Neural progenitor cell (in vitro differentiated cells): ENCODE results near the gene REG3G. TPM values are rescaled to one million over a fixed set of nuclear protein-coding genes. Genes with fewer than 3 reads are reported as not detected.

ENCODE experiments used
- DNase-seq: peaks from one replicate; pipeline ENCODE4 v3.0.0-alpha.2; 2016; ENCODE audit warnings: low spot score
- H2AFZ ChIP-seq: fragments of 200-600 bp; sonication (generic); replicated peaks from 2 replicates; pipeline ENCODE4 v1.6.1; 2016; ENCODE audit warnings: antibody characterized with exemption
- H3F3A ChIP-seq: fragments of 200-600 bp; sonication (generic); 2 replicates; pipeline ENCODE4 v1.6.1; 2016; ENCODE audit warnings: antibody characterized with exemption, low read depth
- H3K27ac ChIP-seq: fragments of 200-600 bp; sonication (generic); 2 replicates; pipeline ENCODE4 v1.5.1; 2016; ENCODE audit warnings: mild to moderate bottlenecking
- H3K27me3 ChIP-seq: fragments of 200-600 bp; sonication (generic); 2 replicates; pipeline ENCODE4 v1.6.1; 2016; ENCODE audit warnings: mild to moderate bottlenecking, moderate library complexity
- H3K36me3 ChIP-seq: fragments of 200-600 bp; sonication (generic); 2 replicates; pipeline ENCODE4 v1.5.1; 2016
- H3K4me1 ChIP-seq: fragments of 200-600 bp; sonication (generic); 2 replicates; pipeline ENCODE4 v1.6.1; 2016; ENCODE audit warnings: mixed run types
- H3K4me2 ChIP-seq: fragments of 200-600 bp; sonication (generic); 2 replicates; pipeline ENCODE4 v1.6.1; 2016
- H3K4me3 ChIP-seq: fragments of 200-600 bp; sonication (generic); 2 replicates; pipeline ENCODE4 v1.5.1; 2016
- H3K79me2 ChIP-seq: fragments of 200-600 bp; sonication (generic); 2 replicates; pipeline ENCODE4 v1.6.1; 2016; ENCODE audit warnings: low read depth
- H3K9ac ChIP-seq: fragments of 200-600 bp; sonication (generic); 2 replicates; pipeline ENCODE4 v1.6.1; 2016
- H3K9me3 ChIP-seq: fragments of 200-600 bp; sonication (generic); 2 replicates; pipeline ENCODE4 v1.5.1; 2016; ENCODE audit warnings: low read depth
- H4K20me1 ChIP-seq: fragments of 200-600 bp; sonication (generic); 2 replicates; pipeline ENCODE4 v1.6.1; 2016; ENCODE audit warnings: low read depth
- H3K27ac Mint-ChIP-seq: 3 replicates; pipeline ENCODE4 v1.8.0; 2021; ENCODE audit warnings: mixed read lengths
- H3K27me3 Mint-ChIP-seq: 2 replicates; pipeline ENCODE4 v1.8.0; 2022; ENCODE audit warnings: low read depth, mild to moderate bottlenecking, inconsistent platforms, moderate library complexity, mixed read lengths; ENCODE audit not compliant: insufficient read depth
- H3K36me3 Mint-ChIP-seq: 3 replicates; pipeline ENCODE4 v1.8.0; 2021; ENCODE audit warnings: mixed read lengths
- H3K4me1 Mint-ChIP-seq: 3 replicates; pipeline ENCODE4 v1.8.0; 2021; ENCODE audit warnings: mixed read lengths
- H3K4me3 Mint-ChIP-seq: 3 replicates; pipeline ENCODE4 v1.8.0; 2021; ENCODE audit warnings: mild to moderate bottlenecking, moderate library complexity, mixed read lengths
- H3K9me3 Mint-ChIP-seq: 3 replicates; pipeline ENCODE4 v1.8.0; 2020; ENCODE audit warnings: mixed read lengths
- CTCF ChIP-seq: fragments of 200-600 bp; sonication (generic); IDR thresholded peaks from 2 replicates; pipeline ENCODE4 v1.5.1; 2017; ENCODE audit warnings: antibody characterized with exemption, mild to moderate bottlenecking
- EZH2 ChIP-seq: fragments of 200-600 bp; sonication (generic); IDR thresholded peaks from 2 replicates; pipeline ENCODE4 v1.6.1; 2017; ENCODE audit warnings: antibody characterized with exemption, mild to moderate bottlenecking, moderate library complexity
- EZH2phosphoT487 ChIP-seq: fragments of 200-600 bp; sonication (generic); IDR thresholded peaks from 2 replicates; pipeline ENCODE4 v1.6.1; 2017; ENCODE audit warnings: antibody characterized with exemption
- total RNA-seq: library from RNA; depleted of rRNA; stranded (reverse); fragments of >200 nt; gene quantifications from 2 replicates; pipeline ENCODE4 v1.2.3, GENCODE V29; 2015; ENCODE audit warnings: low replicate concordance

Gene REG3G
- total RNA-seq, 1 donor from 2014 or later, result not detected

GRCh38 chr2:78979380-78980151 is 45.9 kb upstream of the REG3G start:
- no peak overlapping the region for H3K4me2 ChIP-seq
- no peak overlapping the region for H2AFZ ChIP-seq
- no peaks in the 10 kb centered on the region for H3K27me3 Mint-ChIP-seq
- peaks cover 20% of the 10 kb centered on the region for H3F3A ChIP-seq
- H3K4me3 ChIP-seq, result no peak overlapping the region
- H3K9me3 ChIP-seq, result no peaks in the 10 kb centered on the region
- H3K4me1 Mint-ChIP-seq, result peaks cover 16% of the 10 kb centered on the region
- H3K9me3 Mint-ChIP-seq, result no peaks in the 10 kb centered on the region
- TF ChIP-seq EZH2phosphoT487 (no peak), EZH2 (no peak), CTCF (peak; percentile 98)
- H3K9ac ChIP-seq, result no peak overlapping the region
- H3K27ac ChIP-seq, result no peak overlapping the region
- no peak overlapping the region for H3K27ac Mint-ChIP-seq
- H4K20me1 ChIP-seq, result no peaks in the 10 kb centered on the region
- no peaks in the 10 kb centered on the region for H3K36me3 ChIP-seq
- no peaks in the 10 kb centered on the region for H3K27me3 ChIP-seq
- H3K4me3 Mint-ChIP-seq, result no peak overlapping the region
- H3K36me3 Mint-ChIP-seq, result no peaks in the 10 kb centered on the region
- DNase-seq, result peak; percentile 86
- H3K4me1 ChIP-seq, result peaks cover 17% of the 10 kb centered on the region
- H3K79me2 ChIP-seq, result no peaks in the 10 kb centered on the region

GRCh38 chr2:78980152-78980465 is 45.4 kb upstream of the REG3G start:
- Histone ChIP-seq H3K9ac (no peak overlapping the region), H3K4me3 (no peak overlapping the region), H2AFZ (no peak overlapping the region), H3K36me3 (no peaks in the 10 kb centered on the region), H3F3A (peaks cover 20% of the 10 kb centered on the region), H4K20me1 (no peaks in the 10 kb centered on the region), H3K4me1 (peaks cover 17% of the 10 kb centered on the region), H3K4me2 (no peak overlapping the region), H3K27ac (no peak overlapping the region), H3K79me2 (no peaks in the 10 kb centered on the region), H3K27me3 (no peaks in the 10 kb centered on the region), H3K9me3 (no peaks in the 10 kb centered on the region)
- TF ChIP-seq CTCF (no peak), EZH2phosphoT487 (no peak), EZH2 (no peak)
- H3K9me3 Mint-ChIP-seq, result no peaks in the 10 kb centered on the region
- DNase-seq, result no peak
- H3K36me3 Mint-ChIP-seq, result no peaks in the 10 kb centered on the region
- peaks cover 16% of the 10 kb centered on the region for H3K4me1 Mint-ChIP-seq
- no peak overlapping the region for H3K4me3 Mint-ChIP-seq
- H3K27me3 Mint-ChIP-seq, result no peaks in the 10 kb centered on the region
- H3K27ac Mint-ChIP-seq, result no peak overlapping the region

- no peaks in the 10 kb centered on the region for H4K20me1 ChIP-seq
- H3F3A ChIP-seq, result peaks cover 20% of the 10 kb centered on the region
- Mint-ChIP-seq H3K27ac (no peak overlapping the region), H3K36me3 (no peaks in the 10 kb centered on the region), H3K9me3 (no peaks in the 10 kb centered on the region), H3K4me1 (peaks cover 16% of the 10 kb centered on the region), H3K27me3 (no peaks in the 10 kb centered on the region), H3K4me3 (no peak overlapping the region)
- H3K79me2 ChIP-seq, result no peaks in the 10 kb centered on the region
- DNase-seq, result no peak
- H2AFZ ChIP-seq, result no peak overlapping the region
- no peak overlapping the region for H3K4me3 ChIP-seq
- no peak overlapping the region for H3K9ac ChIP-seq
- H3K4me2 ChIP-seq, result no peak overlapping the region
- H3K4me1 ChIP-seq, result peaks cover 17% of the 10 kb centered on the region
- no peaks in the 10 kb centered on the region for H3K27me3 ChIP-seq
- TF ChIP-seq CTCF, result no peak
- no peak for TF ChIP-seq EZH2
- TF ChIP-seq EZH2phosphoT487, result no peak
- no peak overlapping the region for H3K27ac ChIP-seq
- H3K36me3 ChIP-seq, result no peaks in the 10 kb centered on the region
- H3K9me3 ChIP-seq, result no peaks in the 10 kb centered on the region
Measured at GRCh38 chr2:78980871-78981270, 44.6 kb upstream of the REG3G start.
